ENCODE results near the gene CHD9NB. TPM values are rescaled to one million over a fixed set of nuclear protein-coding genes. Genes with fewer than 3 reads are reported as not detected.

Gene CHD9NB
- 10 to 100 TPM in 1 of 3 donors, 1 to 10 TPM in 2; 9.0 to 11.6 (median 9.9) TPM for polyA plus RNA-seq (ENCODE audit: insufficient read length in 3 of 3)

DNA sequence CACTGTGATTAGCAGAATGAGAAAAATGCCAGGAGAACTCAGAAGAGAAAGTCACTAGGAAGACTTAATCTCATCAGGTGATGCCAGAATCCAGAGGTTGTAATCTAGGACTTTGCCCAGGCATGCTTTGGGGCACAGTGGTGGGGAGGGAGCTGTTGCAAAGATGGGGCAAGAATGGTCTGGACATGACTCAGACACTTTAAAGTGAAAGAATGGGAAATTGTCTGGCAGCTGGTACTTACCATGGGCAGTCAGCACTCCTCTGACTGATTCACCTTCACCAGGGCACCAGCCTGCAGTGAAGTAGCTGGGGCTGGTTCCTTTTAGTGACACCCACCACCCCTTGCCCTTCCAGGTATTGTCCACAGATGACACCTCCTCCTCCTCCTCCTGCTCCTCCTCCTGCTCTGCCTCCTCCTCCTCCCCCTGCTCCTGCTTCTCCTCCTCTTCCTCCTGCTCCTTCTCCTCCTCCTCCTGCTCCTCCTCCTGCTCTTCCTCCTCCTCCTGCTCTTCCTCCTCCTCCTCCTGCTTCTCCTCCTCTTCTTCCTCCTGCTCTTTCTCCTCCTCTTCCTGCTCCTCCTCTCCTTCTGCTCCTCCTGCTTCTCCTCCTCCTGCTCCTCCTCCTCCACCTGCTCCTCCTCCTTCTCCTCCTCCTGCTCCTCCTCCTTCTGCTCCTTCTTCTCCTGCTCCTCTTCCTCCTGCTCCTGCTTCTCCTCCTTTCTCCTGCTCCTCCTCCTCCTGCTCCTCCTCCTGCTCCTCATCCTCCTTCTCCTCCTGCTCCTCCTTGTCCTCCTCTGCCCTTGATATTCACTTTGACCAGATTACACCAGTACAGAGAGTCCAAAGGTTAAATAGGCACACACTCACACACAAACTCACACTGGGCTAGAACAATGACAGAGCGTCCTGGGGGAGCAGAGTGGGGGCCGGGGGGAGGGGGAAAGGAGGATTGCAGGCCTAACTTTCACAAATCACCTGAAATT, at the start of gene CHD9NB:
Gene CHD9NB, minus strand, starts transcription at position 379 of the 983 bp plus-strand sequence. CDS start 8,739 bp downstream, outside the sequence.
- DNase-seq (ENCODE audit: low read depth in 3 of 3, low spot score in 2 of 3): no peak

DNA sequence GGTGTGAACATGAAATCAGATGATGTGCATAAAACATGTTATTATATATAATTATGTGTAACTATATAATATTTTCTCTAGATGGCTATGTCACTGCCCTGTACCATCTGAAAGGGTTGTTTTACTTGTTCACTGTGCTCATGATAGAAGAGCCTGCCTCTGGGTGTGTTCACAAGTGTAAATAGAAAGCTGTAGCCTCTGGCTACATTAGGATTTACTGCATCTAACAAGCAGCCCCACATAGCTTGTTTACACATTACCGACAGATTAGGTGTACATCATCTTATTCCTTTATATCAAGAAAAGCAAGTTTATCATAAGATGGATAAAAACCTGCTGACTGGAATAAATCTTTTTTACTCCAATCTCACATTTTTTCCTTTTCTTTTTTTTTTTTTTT, 48.2 kb upstream of the CHD9NB start:
- no peak for DNase-seq (ENCODE audit: low read depth in 3 of 3, low spot score in 2 of 3)

DNA sequence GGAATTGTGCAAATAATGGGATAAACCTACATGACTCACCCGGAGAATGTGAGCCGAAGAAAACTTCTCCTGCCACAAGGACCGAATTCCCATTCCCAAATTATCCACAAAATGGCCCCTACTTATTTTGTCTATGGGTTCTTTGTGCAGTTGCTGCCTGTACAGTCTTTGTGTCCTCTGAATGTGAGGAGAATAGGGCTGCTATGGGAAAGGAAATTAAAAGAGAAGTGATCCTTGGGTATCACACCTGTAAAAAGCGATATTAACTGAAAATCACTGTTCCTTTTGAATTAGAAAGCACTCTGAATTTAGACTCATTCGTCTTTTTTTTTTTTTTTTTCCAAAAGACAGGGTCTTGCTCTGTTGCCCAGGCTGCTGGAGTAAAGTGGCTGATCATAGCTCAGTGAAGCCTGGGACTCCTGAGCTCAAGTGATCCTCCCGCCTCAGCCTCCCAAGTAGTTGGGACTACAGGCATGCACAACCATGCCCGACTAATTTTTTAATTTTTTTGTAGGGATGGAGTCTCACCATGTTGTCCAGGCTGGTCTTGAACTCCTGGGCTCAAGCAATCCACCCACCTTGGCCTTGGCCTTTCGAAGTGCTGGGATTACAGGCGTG, 47.5 kb upstream of the CHD9NB start:
- no peak for DNase-seq (ENCODE audit: low read depth in 3 of 3, low spot score in 2 of 3)

DNA sequence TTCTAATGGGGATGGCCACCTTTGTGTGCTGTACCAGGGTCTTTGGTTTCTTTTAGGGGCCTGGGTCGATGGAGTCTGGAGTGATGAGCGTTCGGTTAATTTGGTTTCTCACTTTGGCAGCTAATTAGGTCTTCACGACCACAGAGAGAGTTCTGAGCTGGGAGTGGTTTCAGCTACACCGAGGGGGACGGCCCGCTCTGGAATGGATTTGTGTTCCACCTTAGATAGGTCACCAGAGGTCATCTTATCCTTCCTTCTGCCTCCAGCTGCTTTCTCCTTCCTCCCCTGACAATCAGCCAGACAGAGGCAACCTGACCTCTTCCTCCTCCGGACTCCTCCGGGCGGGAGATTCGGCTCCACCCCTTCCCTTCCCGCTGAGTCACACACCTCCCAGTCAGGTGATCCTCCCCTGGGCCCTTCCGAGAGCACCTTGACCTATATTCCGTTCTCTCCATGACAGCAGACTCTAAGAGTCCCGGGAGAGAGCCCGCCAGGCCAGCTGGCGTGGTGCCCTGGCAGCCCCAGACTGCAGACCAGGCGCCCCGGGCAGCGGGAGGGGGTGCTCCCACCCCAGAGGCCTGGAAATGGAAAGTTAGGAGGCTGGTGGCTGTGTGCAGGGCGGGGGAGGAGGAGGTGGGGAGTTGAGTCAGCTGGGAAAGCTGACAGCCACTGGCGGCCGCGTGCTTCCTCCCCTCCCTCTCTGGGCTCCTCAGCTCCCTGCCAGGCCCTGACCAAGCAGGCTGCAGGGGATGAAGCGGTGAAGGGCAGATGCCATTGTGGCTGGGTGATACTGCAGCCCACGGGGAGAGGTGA, 46.8 kb upstream of the CHD9NB start:
- DNase-seq (ENCODE audit: low read depth in 3 of 3, low spot score in 2 of 3): peak; percentile 65 to 70 (median 66)

DNA sequence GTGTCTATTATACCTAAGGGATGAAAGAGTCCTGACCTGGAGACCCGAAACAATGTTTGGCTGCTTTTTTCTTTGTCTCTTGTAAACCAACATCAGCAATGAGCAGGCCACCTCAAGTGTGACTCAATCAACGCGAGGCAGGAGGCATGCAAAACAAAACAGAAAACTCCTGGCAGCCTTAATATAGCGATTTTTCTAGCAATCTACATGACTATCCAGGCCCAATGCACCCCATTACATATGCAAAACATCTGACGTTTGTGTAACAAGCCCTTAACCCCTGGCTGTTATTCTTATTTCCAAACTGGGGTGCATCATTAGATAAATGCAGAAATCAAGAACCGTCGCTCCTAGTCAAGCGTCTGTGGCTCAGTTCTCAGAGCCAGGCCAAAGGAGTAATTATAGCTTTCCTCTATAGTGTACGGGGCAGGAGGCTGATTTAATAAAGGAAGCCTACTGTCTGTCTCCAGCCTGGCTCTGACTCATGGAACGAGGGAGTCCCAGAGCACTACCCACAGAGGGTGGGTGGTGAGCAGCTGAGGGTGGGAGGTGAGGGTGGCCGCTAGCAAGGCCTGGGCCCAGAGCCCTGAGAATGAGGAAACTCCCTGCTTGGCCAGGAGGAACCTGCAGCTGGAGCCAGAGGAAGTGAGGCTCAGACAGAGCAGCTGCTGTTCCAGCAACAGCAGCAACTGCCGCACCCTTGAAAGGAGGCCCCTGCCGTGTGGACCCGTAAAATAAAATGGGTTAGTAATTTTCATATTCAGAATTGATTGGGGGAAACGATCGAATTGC, 46.0 kb upstream of the CHD9NB start:
- DNase-seq (ENCODE audit: low read depth in 3 of 3, low spot score in 2 of 3): peak in 1 of 3 donors; percentile 41

DNA sequence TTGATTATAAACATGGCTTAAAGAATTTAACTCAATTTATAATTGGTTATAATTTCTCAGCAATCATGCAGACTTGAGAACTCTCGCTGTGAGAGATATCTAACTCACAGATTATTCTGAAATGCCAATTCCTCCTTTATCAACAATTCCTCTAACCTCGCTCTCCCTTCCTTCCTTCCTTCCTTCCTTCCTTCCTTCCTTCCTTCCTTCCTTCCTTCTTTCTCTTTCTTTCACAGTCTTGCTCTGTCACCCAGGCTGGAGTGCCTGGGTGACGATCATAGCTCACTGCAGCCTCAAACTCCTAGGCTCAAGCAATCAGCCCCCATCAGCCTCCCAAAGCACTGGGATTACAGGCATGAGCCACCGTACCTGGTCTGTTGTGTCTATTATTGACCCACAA, 44.5 kb upstream of the CHD9NB start:
- DNase-seq (ENCODE audit: low read depth in 3 of 3, low spot score in 2 of 3): no peak

DNA sequence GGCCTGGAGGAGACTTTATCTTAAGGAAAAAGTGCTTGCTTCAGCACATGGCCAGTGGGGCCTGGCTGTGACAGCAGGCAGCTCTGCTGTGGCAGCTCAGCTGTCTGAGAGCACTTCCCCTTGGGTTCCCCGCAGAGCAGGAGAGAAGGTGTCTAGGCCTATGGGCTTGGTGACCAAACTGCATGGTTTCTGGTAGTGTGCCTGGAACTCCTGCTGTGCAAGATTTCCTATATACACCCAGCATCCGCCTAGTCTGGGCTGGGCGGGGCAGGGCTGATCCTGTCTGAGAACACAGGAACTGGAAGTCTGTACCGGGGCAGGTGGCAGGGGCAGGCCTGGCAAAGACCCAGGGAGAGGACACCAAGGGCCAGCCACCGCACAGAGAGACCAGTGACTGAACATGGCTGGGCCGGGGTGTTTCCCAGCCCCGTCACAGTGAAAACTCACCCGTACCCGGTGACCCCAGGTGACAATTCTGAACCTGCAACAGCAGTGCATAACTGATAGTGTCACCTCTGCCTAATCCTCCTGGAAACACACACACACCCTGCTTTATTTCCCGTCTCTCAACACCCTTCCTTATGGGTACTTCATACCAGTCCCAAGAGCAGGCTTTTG, 41.4 kb upstream of the CHD9NB start:
- no peak for DNase-seq (ENCODE audit: low read depth in 3 of 3, low spot score in 2 of 3)

DNA sequence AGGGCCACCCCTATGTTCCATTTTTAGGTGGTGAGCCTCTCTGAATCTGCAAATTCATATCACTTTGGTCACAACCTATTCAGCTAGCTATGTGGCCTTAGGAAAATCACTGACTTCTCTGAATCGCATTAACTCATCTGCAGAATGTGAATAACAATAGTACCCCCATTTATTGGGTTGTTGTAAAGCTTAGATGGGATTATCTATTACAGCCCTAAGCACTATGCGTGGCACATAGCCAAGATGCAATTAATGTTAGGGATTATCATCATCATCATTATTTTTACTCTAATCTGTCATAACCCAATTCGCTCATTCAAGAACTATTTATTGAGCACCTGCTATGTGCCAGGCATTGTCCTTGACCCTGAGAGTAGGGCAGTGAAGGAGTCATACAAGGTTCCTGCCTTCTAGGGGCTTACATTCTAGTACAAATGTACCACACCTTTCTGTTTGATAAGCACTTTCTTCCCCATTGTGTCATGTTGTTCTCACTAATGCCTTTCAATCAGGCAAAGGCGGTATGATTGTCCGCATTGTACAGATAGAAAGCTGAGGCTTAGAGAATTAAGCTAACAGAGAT, 40.6 kb upstream of the CHD9NB start:
- no peak for DNase-seq (ENCODE audit: low read depth in 3 of 3, low spot score in 2 of 3)

DNA sequence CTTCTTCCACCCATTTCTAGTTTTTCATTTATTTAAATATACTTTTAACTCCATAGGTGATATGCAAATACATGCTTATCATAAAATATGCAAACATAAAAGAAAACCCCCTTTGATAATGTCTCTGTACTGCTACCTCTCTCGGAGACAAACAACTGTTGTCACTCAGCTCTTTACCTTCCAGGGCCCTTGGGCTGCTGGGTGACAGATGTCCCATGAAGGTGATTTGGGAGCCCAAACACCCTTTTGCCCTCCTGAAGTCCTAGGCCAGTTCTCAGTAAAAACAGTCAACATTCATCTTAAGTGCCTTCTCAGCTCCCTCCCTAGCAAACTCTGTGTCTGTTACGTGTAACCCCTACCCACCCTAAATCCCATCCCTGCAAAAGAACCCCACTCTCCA, 39.6 kb upstream of the CHD9NB start:
- DNase-seq (ENCODE audit: low read depth in 3 of 3, low spot score in 2 of 3): no peak

DNA sequence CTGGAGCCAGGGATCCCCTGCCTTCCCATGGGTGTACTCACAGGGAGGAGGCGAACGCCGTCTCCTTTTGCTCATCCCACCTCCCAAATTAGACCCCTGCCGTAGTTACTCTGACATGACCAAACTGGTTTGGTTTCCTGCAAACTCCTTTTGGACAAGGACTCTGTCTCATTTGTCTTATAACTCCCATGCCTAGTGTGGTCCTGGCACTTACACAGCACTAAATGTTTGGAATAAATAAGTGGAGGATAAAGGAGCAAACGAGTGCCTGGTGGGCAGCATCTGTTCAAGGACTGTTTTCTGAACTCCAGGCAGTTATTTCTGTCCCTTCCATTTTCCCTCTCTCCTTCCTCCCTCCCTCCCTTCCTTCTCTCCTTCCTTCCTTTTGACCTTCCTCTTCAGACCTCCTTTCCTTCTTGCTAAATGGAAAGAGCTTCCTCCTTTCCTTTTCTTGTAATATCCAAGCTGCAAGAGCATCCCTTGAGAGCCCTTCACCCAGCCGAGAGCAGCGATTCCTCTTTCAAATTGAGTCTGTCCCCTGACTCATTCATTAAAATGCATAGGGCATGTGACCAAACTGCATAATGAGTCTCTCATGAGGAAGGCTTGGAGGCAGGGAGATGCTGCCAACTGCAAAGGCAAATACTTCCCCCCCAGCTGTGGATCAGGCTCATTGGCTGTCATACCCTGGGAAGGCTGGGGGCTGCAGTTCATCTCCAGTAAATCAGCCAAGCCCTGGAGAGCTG, 38.9 kb upstream of the CHD9NB start:
- DNase-seq (ENCODE audit: low read depth in 3 of 3, low spot score in 2 of 3): no peak

DNA sequence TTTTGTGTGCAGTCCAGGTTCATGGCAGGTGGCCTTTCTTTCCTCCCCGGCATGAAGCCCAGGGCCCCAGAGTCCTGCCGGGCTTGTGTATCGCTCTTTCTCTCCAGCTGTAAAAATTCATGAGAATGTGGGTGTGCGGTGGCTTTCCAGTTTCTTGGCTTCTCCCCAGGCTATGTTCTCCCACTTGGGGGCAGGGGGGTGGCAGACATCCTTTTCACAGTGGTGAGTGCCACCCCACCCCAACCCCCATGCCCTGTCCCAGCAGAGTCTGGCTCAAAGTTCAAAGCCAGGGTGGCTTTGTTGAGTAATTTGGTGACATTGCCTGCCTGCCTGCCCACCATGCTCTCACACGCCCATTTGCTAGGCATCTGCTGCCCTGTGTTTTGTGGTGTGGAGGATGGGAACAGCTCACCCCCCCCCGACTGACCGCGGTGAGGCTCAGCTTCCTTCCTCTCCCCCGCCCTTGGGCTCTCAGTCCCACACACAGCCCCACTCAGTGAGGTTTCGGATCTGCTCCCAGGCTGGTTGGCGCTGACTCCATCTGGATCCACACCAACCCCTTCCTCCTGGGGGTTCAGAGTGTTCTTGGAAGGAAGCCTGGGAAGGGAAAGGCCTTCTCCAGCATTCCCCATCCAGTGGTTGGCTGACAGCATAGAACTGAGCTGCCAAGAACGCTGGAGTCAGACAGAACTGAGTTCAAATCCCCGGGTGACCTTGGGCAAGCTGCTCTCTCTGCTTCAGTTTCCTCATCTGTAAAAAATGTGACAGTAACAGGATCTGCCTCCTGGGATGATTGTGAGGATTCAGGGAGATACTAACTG, 38.1 kb upstream of the CHD9NB start:
- DNase-seq (ENCODE audit: low read depth in 3 of 3, low spot score in 2 of 3): no peak

DNA sequence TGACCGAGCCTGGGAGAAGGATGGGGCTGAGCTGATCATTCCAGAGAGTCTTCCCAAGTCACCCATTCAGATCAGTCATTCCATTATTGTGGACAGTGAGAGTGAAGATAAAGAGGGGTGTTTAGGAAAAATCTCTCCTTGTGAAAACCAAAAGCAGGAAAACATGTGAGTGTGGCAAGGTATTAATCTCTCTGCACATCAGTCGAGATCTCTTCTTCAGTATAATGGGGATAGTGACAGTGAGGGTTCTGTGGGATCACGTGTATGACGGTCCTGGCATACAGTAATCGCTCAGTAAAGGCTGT, 37.5 kb upstream of the CHD9NB start:
- DNase-seq (ENCODE audit: low read depth in 3 of 3, low spot score in 2 of 3): no peak

DNA sequence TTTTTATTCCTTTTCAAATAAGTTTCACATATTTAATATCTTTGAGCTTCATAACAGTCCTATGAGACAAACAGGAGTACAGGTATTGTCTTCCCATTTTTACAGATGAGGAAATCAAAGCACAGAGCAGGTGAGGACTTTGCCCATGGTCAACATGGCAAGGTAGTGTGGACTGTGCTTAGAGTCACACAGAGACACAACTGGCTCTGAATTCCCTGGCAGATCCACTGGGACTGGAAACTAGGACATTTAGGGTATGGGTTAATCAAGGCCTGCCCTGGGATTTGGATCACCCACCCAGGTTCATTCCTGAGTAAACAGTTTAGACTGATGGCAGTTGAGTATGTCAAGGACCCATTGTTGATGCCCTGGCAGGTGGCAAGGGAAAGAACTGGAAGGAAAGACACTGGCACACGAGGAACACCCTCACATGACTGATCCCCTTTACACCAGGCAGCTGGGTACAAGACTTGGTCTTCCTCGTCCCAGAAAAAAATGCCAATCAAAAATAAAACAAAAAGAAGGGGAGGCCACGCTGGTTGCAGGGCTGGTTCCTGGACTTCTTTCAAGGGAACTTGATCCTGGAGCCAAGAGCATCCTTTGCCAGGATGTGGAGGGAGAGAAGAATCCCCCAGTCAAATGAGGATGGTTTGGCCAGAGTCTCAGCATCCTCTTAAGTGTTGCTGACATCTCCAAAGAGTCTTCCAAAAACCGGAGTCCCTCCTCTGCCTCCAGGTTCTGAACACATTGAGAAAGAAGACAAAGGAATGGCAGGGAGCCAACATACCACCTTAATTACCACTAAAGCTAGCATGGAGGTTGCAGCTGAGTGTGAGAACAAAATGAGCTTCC, 37.0 kb upstream of the CHD9NB start:
- DNase-seq (ENCODE audit: low read depth in 3 of 3, low spot score in 2 of 3): no peak

DNA sequence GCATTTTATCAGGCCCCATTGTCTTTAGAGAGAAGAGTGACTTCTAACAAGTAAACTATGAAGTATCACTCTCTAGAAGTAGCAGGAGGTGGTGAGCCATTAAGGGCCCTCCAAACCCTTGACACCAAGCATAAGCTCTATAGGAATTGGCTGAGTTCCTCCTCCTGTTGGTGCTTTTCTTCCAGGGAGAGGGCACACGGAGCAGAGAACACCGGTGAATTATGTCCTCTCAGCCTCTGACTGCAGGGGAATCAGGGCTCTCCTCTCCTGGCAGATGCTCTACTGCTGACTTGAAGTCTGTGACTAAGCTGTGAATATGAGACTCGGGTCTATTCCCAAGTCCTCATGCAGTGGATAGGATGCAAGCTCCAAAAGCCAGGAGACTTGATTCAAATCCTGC, 34.4 kb upstream of the CHD9NB start:
- DNase-seq (ENCODE audit: low read depth in 3 of 3, low spot score in 2 of 3): no peak

DNA sequence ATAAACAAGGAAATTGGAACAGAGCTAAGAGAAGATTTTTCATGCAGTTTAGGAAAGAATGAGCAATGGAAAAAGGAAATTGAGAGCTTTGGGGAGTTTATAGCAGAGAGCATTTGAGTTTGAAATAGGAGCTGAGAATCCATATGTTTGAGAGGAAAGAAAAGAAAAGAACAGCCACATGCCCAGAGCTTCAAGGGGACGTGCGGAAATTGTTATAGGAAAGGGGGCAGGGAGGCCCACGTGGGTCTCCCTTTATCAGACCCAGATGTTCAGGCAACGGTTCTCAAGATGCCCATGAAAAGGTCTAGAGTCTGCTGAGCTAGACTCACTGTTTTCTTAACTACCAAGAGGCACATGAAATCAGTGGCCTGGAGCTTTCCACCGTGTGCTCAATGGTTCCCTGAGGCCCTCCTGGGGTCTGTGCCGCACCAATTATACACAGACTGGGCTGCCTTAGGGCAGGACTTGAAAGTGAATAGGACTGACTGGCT, 33.3 kb upstream of the CHD9NB start:
- no peak for DNase-seq (ENCODE audit: low read depth in 3 of 3, low spot score in 2 of 3)

DNA sequence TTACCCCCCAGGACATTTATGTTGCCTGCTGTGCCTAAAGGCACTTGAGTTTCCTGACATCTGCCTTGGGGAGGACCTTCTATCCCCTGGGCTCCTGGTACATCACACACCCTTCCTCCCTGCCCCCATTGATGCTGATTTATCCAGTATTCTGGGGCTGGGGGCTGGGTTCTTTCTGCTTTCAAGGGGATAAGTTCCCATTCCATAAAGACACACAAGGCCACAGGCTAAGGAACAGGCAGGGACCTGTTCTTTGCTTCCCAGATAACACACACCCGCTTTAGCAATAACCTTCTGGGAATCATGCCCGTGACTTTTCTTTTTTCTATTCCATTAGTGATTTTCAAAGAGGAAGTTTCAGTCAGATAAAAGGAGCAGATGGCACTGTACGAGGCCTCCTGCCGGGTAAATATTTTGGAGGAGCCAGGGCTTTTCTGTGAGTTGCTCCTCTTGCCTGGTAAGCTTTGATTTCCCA, 32.7 kb upstream of the CHD9NB start:
- DNase-seq (ENCODE audit: low read depth in 3 of 3, low spot score in 2 of 3): no peak
